B cell (primary cell): ENCODE results near the gene ZBTB34. TPM values are rescaled to one million over a fixed set of nuclear protein-coding genes. Genes with fewer than 3 reads are reported as not detected.

Experiments used
- ATAC-seq: fragments of 200-7000 bp; cut with Tn5 transposase; one replicate; pipeline ENCODE4 v1.10.0; 2021; ENCODE audit warnings: low read depth, mild to moderate bottlenecking, moderate number of reproducible peaks, moderate library complexity
- CTCF ChIA-PET: fragments of 350-600 bp; sonication (Branson Sonifier 250); formaldehyde crosslinking; loops from one replicate; lab custom pipeline; 2021; ENCODE audit warnings: antibody characterized with exemption, inconsistent platforms; lab: Charles Lee
- POLR2A ChIA-PET: fragments of 350-600 bp; sonication (Branson Sonifier 250); formaldehyde crosslinking; loops from one replicate; lab custom pipeline; 2021; ENCODE audit warnings: antibody characterized with exemption; lab: Charles Lee
- DNase-seq: peaks from one replicate; pipeline ENCODE4 v3.0.0; 2013
- H2AFZ ChIP-seq: 2 replicates; pipeline ENCODE4 v1.6.1; 2012; ENCODE audit warnings: mild to moderate bottlenecking, low read depth, low read length; ENCODE audit not compliant: insufficient read depth, poor library complexity, severe bottlenecking
- H3K27ac ChIP-seq, 2 donors: 1 replicate in 1 of 2; 2 replicates in 1 of 2; pipeline ENCODE4 v1.5.1; 2012 to 2013; ENCODE audit warnings: low read length in 2 of 2, mild to moderate bottlenecking in 2 of 2, moderate library complexity in 1 of 2
- H3K27me3 ChIP-seq, 4 experiments: fragments of 200-600 bp in 1 of 4; sonication (generic) in 1 of 4; replicated peaks in 1 of 4; 1 replicate in 2 of 4; 2 replicates in 2 of 4; pipeline versions ENCODE4 v1.6.1 to v1.7.0; 2013 to 2016; ENCODE audit warnings: low read length in 3 of 4, mild to moderate bottlenecking in 2 of 4, mixed read lengths in 1 of 4, moderate library complexity in 1 of 4; ENCODE audit not compliant: insufficient read depth in 4 of 4, control insufficient read depth in 3 of 4; ENCODE audit errors: control extremely low read depth in 1 of 4
- H3K36me3 ChIP-seq, 2 experiments: replicated peaks in 1 of 2; 1 replicate in 1 of 2; 2 replicates in 1 of 2; pipeline versions ENCODE4 v1.6.1 to v1.7.1; 2013; ENCODE audit warnings: low read length in 1 of 2; ENCODE audit not compliant: insufficient read depth in 2 of 2, control insufficient read depth in 1 of 2; ENCODE audit errors: control extremely low read depth in 1 of 2, extremely low read depth in 1 of 2
- H3K4me1 ChIP-seq, 2 donors: fragments of 200-600 bp in 1 of 2; sonication (generic) in 1 of 2; 1 replicate in 1 of 2; 2 replicates in 1 of 2; pipeline versions ENCODE4 v1.5.1 to v1.6.1; 2013 to 2017; ENCODE audit warnings: low read length in 2 of 2; ENCODE audit not compliant: control insufficient read depth in 2 of 2, insufficient read depth in 2 of 2
- H3K4me2 ChIP-seq: replicated peaks from 2 replicates; pipeline ENCODE3; 2012; ENCODE audit warnings: mild to moderate bottlenecking, low read depth, low read length; ENCODE audit not compliant: poor library complexity, severe bottlenecking
- H3K4me3 ChIP-seq, 5 experiments: fragments of 200-600 bp in 1 of 5; sonication (generic) in 1 of 5; 1 replicate in 3 of 5; 2 replicates in 2 of 5; pipeline versions ENCODE4 v1.5.1 to v1.7.0; 2011 to 2016; ENCODE audit warnings: low read length in 4 of 5, mild to moderate bottlenecking in 4 of 5, low read depth in 2 of 5, control low read depth in 1 of 5, moderate library complexity in 1 of 5; ENCODE audit not compliant: insufficient read depth in 1 of 5; ENCODE audit errors: control extremely low read depth in 1 of 5, extremely low read depth in 1 of 5
- H3K79me2 ChIP-seq: fragments of 200-600 bp; sonication (generic); one replicate; pipeline ENCODE4 v1.6.0; 2016; ENCODE audit warnings: low read length; ENCODE audit not compliant: control insufficient read depth, insufficient read depth
- H3K9ac ChIP-seq: fragments of 200-600 bp; sonication (generic); 2 replicates; pipeline ENCODE4 v1.6.1; 2017; ENCODE audit warnings: mild to moderate bottlenecking, low read length, moderate library complexity
- H3K9me3 ChIP-seq, 3 donors: one replicate each; pipeline versions ENCODE4 v1.6.1 to v1.7.1; 2013; ENCODE audit warnings: low read length in 2 of 3; ENCODE audit not compliant: control insufficient read depth in 2 of 3, insufficient read depth in 1 of 3; ENCODE audit errors: control extremely low read depth in 1 of 3
- H4K20me1 ChIP-seq: 2 replicates; pipeline ENCODE4 v1.6.0; 2012; ENCODE audit warnings: mild to moderate bottlenecking, low read length; ENCODE audit not compliant: insufficient read depth, control insufficient read depth, poor library complexity, severe bottlenecking
- H3K27ac Mint-ChIP-seq: one replicate; pipeline ENCODE4 v1.8.0; 2021; ENCODE audit warnings: mixed read lengths
- H3K27me3 Mint-ChIP-seq: one replicate; pipeline ENCODE4 v1.8.0; 2021; ENCODE audit warnings: mixed read lengths
- H3K4me1 Mint-ChIP-seq: one replicate; pipeline ENCODE4 v1.8.0; 2021; ENCODE audit warnings: mixed read lengths
- H3K4me3 Mint-ChIP-seq: one replicate; pipeline ENCODE4 v1.8.0; 2021; ENCODE audit warnings: mixed read lengths
- H3K9me3 Mint-ChIP-seq: one replicate; pipeline ENCODE4 v1.8.0; 2022; ENCODE audit warnings: mixed read lengths; ENCODE audit not compliant: insufficient read depth
- EZH2 ChIP-seq: IDR thresholded peaks from 2 replicates; pipeline ENCODE4 v1.6.1; 2012; ENCODE audit warnings: borderline replicate concordance, low read depth, mild to moderate bottlenecking, moderate library complexity, low read length; ENCODE audit not compliant: insufficient read depth, poor library complexity, severe bottlenecking
- whole genome bisulfite sequencing: methylation state at CpG from one replicate; pipeline ENCODE4 v1.1.5; 2013; ENCODE audit warnings: missing lambda C conversion rate; ENCODE audit not compliant: insufficient coverage; 5-methylcytosine and 5-hydroxymethylcytosine counted together
- intact Hi-C: fragments of 100-400 bp; cut with micrococcal nuclease; formaldehyde crosslinking; loops from one replicate; pipeline ENCODE4 v1.10.0; 2022
- polyA minus RNA-seq: library from RNA; depleted of rRNA, polyadenylated mRNA; stranded (reverse); fragments of >200 nt; gene quantifications from 2 replicates; pipeline ENCODE4 v1.2.3, GENCODE V29; 2012
- polyA plus RNA-seq: library from polyadenylated mRNA; depleted of rRNA; stranded (reverse); fragments of >200 nt; gene quantifications from 2 replicates; pipeline ENCODE4 v1.2.3, GENCODE V29; 2012
- total RNA-seq, 2 donors: library from RNA; stranded (reverse); fragments of 120-200 nt in 1 of 2; gene quantifications; 1 replicate in 1 of 2; 2 replicates in 1 of 2; pipeline versions ENCODE4 v1.2.3 to v1.2.4, GENCODE V29; 2013 to 2022
- TF ChIP-seq, protein P1 (sequence below): fragments of 200-600 bp; IDR thresholded peaks from one replicate; pipeline ENCODE4 v1.8.0; 2022; ENCODE audit warnings: antibody characterized with exemption, mild to moderate bottlenecking

Gene ZBTB34, protein sequence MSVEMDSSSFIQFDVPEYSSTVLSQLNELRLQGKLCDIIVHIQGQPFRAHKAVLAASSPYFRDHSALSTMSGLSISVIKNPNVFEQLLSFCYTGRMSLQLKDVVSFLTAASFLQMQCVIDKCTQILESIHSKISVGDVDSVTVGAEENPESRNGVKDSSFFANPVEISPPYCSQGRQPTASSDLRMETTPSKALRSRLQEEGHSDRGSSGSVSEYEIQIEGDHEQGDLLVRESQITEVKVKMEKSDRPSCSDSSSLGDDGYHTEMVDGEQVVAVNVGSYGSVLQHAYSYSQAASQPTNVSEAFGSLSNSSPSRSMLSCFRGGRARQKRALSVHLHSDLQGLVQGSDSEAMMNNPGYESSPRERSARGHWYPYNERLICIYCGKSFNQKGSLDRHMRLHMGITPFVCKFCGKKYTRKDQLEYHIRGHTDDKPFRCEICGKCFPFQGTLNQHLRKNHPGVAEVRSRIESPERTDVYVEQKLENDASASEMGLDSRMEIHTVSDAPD
- 12.1 and 13.2 TPM in 2 replicates for total RNA-seq
- total RNA-seq (2013), result 8.2 TPM
- 3.8 TPM in 2 replicates for polyA plus RNA-seq
- polyA minus RNA-seq, result 5.8 and 6.6 TPM in 2 replicates

DNA sequence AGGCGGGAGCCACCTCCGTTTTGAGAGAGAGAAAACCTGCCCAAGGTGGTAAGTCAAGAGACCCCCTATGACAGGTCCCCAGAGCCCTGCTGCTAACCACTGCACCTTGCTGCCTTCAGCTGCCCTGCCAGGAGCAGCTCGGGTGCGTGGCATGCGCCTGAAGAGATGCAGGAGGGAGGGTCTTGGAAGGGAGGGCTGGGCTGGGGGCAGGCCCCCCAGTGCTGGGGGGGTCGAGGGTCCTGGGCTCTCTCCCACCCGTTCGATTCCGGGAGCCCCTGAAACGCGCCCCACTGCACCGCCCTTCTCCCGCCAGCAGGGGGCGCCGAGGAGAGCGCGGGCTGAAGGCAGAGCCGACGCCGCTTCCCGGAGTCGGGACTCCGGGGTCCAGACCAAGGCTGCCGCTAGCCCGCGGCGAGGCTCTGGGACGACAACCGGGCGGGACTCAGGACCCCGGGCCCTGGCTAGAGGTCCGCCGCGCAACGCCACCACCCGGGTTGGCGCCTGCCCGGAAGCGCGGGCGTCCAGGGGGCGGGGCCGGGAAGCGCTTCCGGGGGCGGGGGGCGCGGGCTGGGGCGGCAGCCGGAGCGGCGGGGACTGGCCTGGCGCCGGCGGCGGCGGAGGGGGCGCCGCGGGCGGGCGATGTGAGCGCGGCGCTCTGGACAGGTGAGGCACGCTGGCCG, at the start of gene ZBTB34:
TSS of gene ZBTB34 (plus strand) at position 563 of the 680 bp plus-strand sequence. CDS start 18,761 bp downstream, outside the sequence.
- intact Hi-C loops, result loop anchor here (1.0 to 2.0 kb wide), 2 partner anchors 55 to 137 kb away; partner anchors contain the start of gene ZBTB43
- peaks cover 0 to 14% (median 0%) of the 10 kb centered on the region in 4 experiments for H3K27me3 ChIP-seq
- peaks cover 44% of the 10 kb centered on the region for H3K79me2 ChIP-seq
- 1% methylated on average over 67 of the region's 67 CpGs for whole genome bisulfite sequencing
- H3K4me2 ChIP-seq, result peak within 1 kb of the TSS; percentile 93
- Mint-ChIP-seq H3K27me3 (peaks cover 18% of the 10 kb centered on the region), H3K4me3 (peak within 1 kb of the TSS; percentile 93), H3K9me3 (no peaks in the 10 kb centered on the region), H3K27ac (peak within 1 kb of the TSS; percentile 91), H3K4me1 (peaks cover 33% of the 10 kb centered on the region)
- peak within 1 kb of the TSS; percentile 31 to 79 for H3K27ac ChIP-seq
- peak; percentile 84 for ATAC-seq
- ChIA-PET POLR2A (interaction anchor here (0.7 kb wide), 1 partner anchor 8 kb away, joined by 5 read pairs; no protein-coding TSS in a partner anchor), CTCF (interaction anchor here (2.0 kb wide), 1 partner anchor 57 kb away, joined by 6 read pairs; no protein-coding TSS in a partner anchor)
- peak within 1 kb of the TSS; percentile 93 for H2AFZ ChIP-seq
- peak within 1 kb of the TSS; percentile 58 to 88 (median 81) for H3K4me3 ChIP-seq
- no peaks in the 10 kb centered on the region for H3K9me3 ChIP-seq
- peaks cover 26 to 32% of the 10 kb centered on the region in 2 donors for H3K4me1 ChIP-seq
- H4K20me1 ChIP-seq, result peaks cover 5% of the 10 kb centered on the region
- peak; percentile 87 for DNase-seq
- no peak for TF ChIP-seq EZH2
- TF ChIP-seq, protein P1, sequence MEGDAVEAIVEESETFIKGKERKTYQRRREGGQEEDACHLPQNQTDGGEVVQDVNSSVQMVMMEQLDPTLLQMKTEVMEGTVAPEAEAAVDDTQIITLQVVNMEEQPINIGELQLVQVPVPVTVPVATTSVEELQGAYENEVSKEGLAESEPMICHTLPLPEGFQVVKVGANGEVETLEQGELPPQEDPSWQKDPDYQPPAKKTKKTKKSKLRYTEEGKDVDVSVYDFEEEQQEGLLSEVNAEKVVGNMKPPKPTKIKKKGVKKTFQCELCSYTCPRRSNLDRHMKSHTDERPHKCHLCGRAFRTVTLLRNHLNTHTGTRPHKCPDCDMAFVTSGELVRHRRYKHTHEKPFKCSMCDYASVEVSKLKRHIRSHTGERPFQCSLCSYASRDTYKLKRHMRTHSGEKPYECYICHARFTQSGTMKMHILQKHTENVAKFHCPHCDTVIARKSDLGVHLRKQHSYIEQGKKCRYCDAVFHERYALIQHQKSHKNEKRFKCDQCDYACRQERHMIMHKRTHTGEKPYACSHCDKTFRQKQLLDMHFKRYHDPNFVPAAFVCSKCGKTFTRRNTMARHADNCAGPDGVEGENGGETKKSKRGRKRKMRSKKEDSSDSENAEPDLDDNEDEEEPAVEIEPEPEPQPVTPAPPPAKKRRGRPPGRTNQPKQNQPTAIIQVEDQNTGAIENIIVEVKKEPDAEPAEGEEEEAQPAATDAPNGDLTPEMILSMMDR, result peak; percentile 100
- peak within 1 kb of the TSS; percentile 73 for H3K9ac ChIP-seq
- peaks cover 0 to 6% of the 10 kb centered on the region in 2 experiments for H3K36me3 ChIP-seq
